ENCODE measurements around the gene KBTBD2.
"Not testable (repeated sequence)": the region's sequence is repeated elsewhere in the genome, so short reads cannot be mapped to it uniquely, and the experiment has no call there.

Gene KBTBD2

DNA sequence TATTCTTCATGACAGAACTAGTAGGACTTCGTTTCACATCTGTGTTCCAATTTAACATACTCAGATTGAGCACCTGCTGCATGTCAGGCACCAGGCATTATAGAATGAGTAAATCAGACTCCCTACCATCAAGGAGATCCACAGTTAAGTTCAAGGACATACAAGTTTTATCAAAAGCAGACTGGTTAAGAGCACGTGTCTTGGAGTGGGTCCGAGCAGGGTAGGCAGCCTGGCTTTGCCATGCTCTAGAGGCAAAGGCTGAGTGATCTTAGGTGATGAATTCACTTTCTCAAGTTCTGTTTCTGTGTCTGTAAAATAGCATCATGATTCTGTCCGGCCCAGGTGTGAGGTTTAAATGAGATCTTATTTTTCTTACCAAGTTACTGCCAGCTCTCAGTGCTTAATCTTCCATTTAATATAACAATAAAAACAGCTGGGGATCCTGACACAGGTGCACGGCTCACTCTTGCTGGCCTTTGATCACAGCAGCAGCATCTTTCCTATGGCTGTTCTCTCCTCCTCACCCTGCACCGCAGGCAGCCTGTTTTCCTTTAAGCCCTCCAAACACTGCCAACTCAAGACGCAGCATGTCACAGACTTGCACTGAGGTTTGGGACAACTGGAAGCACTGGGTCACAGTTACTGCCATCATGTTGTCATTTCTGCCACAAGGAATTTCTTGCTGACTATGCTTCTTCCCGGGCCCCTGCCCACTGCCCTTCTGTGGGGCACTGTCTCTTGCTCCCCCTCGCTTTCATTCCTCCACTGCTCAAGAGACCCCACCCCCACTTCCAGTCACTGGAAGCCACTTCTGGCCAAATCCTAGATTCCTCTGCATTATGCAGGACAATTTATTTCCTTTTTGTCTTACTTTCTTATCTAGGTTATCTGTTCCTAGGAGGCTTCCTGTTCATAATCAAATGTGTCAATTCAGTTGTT, 35.5 kb downstream of the KBTBD2 start:
- DNase-seq (ENCODE audit: low read depth in 2 of 2): not testable (repeated sequence)

DNA sequence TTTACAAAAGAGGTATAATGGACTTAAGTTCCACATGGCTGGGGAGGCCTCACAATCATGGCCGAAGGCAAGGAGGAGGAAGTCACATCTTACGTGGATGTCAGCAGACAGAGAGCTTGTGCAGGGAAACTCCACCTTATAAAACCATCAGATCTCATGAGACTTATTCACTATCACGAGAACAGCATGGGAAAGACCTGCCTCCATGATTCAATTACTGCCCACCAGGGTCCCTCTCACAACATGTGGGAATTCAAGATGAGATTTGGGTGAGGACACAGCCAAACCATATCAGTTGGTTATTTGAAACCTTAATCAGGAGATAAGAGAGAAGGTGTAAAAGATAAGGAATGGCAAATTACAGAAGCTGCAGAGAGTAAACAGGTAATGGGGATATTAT, 40.9 kb downstream of the KBTBD2 start:
- not testable (repeated sequence) for DNase-seq (ENCODE audit: low read depth in 2 of 2)

DNA sequence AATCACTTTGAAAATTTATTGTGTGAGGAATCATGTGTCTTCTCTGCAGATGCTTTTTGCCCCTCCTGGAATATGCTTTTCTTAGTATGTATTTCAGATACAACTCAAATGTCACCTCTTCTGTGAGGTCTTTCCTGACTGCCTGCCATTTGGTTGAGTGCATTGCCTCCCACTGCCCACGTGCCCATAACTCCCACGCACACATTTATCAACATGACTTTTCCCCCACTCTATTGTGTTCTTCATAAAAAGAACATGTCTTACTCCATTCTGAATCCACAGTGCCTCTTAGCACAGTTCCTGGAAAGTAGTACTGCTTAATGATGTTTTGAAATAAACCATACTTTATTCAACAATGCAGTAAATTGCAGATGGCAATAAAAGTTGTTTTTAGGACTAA, 42.9 kb downstream of the KBTBD2 start:
- not testable (repeated sequence) for DNase-seq (ENCODE audit: low read depth in 2 of 2)

DNA sequence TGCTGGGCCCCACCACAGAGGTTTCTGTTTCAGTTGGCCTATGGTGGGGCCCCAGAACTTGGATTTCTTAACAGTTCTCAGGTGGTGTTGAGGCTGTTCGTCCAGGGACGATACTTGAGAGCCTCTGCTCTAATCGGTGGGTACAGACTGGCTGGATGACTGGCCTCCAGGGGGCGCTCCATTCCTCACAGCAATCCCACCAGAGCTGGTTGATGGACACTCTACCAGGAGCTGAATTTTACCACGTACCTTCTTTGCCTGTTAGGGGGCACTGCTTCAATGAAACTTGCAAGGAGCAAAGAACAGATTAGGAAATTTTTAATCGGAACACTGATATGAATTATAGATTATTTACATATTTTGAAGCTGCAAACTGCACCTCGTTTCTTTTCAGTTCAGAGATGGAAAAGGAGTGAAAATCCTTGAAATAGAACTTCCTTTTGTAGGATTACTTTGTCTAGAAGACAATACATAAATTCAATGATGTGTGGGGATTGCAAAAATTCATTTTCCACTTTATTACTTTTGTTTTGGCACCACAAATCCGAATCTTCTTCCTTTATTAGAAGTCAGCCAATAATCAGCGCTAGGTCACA, 44.8 kb downstream of the KBTBD2 start:
- peak; percentile 85 to 89 for DNase-seq (ENCODE audit: low read depth in 2 of 2)

DNA sequence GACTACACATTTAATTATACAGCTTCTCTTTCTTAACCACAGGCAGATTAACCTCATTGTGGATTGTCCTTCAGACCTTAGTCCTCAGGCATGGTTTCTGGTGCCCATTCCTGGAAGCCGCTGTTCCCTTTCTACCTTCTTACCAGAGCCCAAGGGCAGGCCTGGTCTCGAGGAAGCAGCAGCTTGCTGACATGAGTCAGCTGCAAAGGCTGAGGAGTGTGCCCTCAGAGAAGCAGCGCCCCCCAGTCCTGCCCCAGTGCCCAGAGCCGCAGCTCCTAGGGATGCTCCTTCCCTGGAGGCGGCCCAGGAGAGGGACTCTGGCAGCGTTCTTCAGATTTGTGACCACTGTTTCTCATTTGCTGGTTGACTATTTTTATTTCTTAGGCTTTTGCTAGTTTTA, 46.8 kb downstream of the KBTBD2 start:
- DNase-seq (ENCODE audit: low read depth in 2 of 2): not testable (repeated sequence)

DNA sequence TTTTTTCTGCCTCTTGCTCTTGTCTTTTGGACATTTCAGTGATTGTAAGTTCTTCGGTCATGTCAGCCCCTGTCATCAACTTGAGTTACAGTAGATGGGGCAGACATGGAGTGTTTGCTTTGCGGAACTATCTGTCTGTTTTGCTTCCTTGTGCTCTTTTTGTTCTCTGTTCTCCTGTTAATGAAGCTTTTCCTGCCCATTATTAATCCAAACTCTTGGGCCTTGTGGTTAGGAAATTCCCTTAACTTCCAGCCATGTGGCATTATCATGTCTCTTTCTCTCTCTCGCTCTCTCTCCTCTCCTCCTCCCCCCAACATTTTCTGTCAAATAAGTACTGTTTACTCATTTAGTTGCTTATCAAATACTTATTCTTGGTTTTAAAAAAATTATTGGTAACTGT, 47.8 kb downstream of the KBTBD2 start:
- DNase-seq (ENCODE audit: low read depth in 2 of 2): not testable (repeated sequence)

DNA sequence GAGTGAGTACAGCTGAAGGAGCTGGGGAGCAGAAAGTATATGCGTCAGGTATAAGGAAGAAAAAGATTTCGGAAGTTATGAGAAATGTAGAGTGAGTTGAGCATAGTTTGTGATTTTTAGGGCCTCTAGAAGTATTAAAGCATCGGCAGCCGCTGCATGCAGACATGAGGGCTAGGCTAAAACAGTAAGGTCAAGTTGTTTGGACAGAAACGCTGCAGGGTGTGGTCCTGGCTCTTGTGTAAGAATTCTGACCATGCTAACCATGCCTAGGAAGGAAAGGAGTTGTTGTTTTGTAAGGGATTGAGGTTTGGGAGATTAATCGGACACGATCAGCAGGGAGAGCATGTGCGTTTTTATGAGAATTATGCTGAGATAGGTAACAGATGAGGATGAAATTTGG, 51.7 kb downstream of the KBTBD2 start:
- DNase-seq (ENCODE audit: low read depth in 2 of 2): not testable (repeated sequence)

DNA sequence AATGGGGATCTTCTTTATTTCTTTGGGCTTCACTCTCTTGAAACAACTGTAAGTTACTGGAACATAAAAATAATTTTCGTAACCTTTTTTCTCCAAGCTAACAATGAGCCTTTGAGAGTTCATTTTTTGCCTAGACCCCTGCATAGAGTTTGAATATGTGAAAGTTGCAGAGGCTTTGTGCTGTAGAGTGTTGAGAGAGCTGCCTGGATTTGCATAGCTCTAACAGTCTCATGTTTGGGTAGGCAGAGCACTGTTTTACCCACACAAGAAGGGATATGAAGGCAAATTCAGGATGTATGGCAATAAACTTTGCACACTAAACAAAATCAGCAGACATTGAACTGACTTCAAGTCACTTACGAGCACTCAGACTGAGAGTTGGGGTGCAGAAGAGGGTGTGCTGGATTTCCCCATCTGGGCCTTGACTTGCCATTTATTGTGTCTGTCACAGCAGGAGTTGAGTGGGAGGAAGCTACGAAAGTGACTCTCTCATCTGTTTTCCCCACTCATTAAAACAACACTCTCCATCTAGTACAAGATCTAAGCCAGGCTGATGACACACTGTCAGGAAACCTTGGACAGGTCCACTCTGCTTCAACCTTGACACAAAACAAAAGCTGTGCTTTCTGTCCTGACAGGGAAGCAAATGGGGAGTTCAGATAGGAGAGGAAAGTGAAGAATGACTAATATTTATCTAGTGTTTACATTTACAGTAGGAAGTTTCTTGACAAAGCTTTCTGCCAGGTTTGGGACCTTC, 62.4 kb downstream of the KBTBD2 start:
- not testable (repeated sequence) for DNase-seq (ENCODE audit: low read depth in 2 of 2)
